ENCODE results near the gene ZNF217. TPM values are rescaled to one million over a fixed set of nuclear protein-coding genes. Genes with fewer than 3 reads are reported as not detected.

Gene ZNF217
- total and polyA plus RNA-seq, 9 of the 15 experiments (the other 6 are each of a cell fraction or from before 2014, with no cell fraction given): 3.0 to 41.8 (median 16.8) TPM

DNA sequence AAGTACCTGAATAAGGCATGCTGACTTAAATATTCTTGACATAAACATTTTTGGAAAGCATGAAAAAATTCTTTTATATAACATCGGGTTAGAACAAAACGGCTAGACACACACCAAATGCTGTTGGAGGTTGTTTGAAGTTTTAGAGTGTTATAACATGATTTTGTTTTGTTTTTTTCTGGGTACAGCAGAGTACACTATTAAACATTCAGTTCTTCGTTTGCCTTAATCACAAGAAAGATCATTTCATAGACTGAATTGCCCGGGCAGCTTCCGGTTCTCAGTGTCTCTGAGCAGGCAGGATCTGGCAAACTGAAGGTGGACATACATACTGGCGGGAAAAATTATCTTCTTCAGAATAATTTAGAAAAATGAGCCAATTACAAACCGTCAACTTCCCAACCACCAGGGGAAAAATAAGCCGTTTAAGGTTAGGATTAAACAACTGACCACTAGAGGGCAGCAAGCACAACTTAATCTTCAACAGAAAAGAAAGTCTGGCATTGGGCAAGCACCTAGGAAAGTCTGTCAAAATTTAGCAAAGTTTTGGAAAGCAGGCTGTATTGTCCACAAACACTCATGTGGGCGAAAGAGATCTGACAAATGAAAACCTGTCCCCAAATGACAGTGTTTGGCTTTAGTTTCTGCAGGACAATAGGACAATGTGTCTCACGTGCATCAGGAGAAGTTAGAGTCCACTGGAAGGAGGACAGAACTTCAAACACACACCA, 15.0 kb downstream of the ZNF217 start (continued):
- TF ChIP-seq MGA (IDR thresholded peaks at IDR 0.05) (peak; percentile 21; the same call in 1 of the 2 replicates), RAD21 (CRISPR knock-in tag; conservative IDR thresholded peaks at IDR 0.05 in 1 of 2, IDR thresholded peaks at IDR 0.05 in 1 of 2) (peak; percentile 88 to 94), ELF4 (CRISPR knock-in tag; IDR thresholded peaks at IDR 0.05) (0 out of 2 replicates have a peak, but pooled peaks have one; percentile 27), CC2D1A (IDR thresholded peaks at IDR 0.05) (peak; percentile 80), BHLHE40 (IDR thresholded peaks at IDR 0.05; ENCODE audit: low read length) (peak; percentile 66), EP300 (IDR thresholded peaks at IDR 0.05; ENCODE audit: low read length) (peak; percentile 41), RCOR1 (IDR thresholded peaks at IDR 0.05; ENCODE audit: borderline replicate concordance in 1 of 2, low read depth in 2 of 2, low read length in 2 of 2) (no peak), SAFB (IDR thresholded peaks at IDR 0.05; ENCODE audit: borderline replicate concordance, low read depth, low read length) (no peak), TEAD4 (IDR thresholded peaks at IDR 0.05; ENCODE audit: low read length) (peak; percentile 42; the same call in 1 of the 2 replicates), TEAD4 (CRISPR knock-in tag; IDR thresholded peaks at IDR 0.05; ENCODE audit: borderline replicate concordance) (no peak)
